ENCODE data around the gene SLC1A3. TPM values are rescaled to one million over a fixed set of nuclear protein-coding genes. Genes with fewer than 3 reads are reported as not detected.

SLC1A3 gene
- total RNA-seq, 1 donor from 2014 or later: 0.25 TPM

DNA sequence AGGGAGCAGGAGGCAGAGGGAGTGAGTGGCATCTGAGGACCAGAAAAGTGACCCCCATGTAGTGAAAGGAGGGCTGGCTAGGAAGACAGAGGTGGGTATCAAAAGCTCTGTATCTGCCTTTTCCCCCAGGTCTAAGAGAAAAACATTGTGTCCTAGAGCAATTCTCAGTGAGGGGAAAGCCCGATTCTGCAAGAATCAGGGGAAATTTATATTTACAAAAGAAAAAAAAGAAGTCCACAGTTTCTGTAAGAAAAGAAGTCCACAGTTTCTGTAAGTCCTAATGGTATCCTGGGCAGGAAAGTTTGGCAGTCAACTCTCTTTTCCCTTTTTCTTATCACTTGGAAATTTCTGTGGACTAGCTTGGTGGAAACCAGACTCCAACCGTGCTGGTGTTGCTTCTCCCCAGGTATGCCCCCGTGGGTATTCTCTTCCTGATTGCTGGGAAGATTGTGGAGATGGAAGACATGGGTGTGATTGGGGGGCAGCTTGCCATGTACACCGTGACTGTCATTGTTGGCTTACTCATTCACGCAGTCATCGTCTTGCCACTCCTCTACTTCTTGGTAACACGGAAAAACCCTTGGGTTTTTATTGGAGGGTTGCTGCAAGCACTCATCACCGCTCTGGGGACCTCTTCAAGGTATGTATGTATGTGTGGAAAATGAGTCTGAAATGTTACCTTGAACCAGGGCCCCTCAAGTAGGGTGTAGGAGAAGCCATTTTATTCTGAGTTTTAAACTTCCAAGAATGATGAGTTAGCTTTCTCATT lies 73.0 kb downstream of the SLC1A3 start:
- no peak for DNase-seq (ENCODE audit: low read depth)
- H3K4me3 ChIP-seq (ENCODE audit: low read depth, low read length): no peak overlapping the region
- TF ChIP-seq, protein P1, sequence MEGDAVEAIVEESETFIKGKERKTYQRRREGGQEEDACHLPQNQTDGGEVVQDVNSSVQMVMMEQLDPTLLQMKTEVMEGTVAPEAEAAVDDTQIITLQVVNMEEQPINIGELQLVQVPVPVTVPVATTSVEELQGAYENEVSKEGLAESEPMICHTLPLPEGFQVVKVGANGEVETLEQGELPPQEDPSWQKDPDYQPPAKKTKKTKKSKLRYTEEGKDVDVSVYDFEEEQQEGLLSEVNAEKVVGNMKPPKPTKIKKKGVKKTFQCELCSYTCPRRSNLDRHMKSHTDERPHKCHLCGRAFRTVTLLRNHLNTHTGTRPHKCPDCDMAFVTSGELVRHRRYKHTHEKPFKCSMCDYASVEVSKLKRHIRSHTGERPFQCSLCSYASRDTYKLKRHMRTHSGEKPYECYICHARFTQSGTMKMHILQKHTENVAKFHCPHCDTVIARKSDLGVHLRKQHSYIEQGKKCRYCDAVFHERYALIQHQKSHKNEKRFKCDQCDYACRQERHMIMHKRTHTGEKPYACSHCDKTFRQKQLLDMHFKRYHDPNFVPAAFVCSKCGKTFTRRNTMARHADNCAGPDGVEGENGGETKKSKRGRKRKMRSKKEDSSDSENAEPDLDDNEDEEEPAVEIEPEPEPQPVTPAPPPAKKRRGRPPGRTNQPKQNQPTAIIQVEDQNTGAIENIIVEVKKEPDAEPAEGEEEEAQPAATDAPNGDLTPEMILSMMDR (IDR thresholded peaks at IDR 0.05; ENCODE audit: insufficient read depth, low read length, poor library complexity, severe bottlenecking): no peak
- no peaks in the 10 kb centered on the region for H3K36me3 ChIP-seq (ENCODE audit: control insufficient read depth, insufficient read depth, low read length)
- H3K27me3 ChIP-seq (ENCODE audit: control insufficient read depth, insufficient read depth, low read length): no peaks in the 10 kb centered on the region

DNA sequence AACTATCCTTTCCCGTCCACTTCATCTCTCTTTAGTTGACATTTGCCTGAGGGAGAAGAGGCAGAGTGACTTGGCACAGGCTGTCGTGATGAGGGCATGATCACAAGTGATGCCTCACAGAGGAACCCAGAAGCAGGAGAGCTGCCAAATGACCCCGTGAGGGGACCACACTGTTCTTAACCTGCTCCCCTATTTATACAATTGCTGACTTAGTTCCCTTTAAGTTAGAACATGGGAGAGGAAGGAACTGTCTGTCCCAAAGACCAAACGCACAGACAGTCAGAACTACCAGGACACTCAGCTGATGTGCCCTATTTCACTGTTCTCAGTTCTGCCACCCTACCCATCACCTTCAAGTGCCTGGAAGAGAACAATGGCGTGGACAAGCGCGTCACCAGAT lies 73.7 kb downstream of the SLC1A3 start:
- DNase-seq (ENCODE audit: low read depth): no peak
- Histone ChIP-seq H3K36me3 (ENCODE audit: control insufficient read depth, insufficient read depth, low read length) (no peaks in the 10 kb centered on the region), H3K4me3 (ENCODE audit: low read depth, low read length) (no peak overlapping the region), H3K27me3 (ENCODE audit: control insufficient read depth, insufficient read depth, low read length) (no peaks in the 10 kb centered on the region)
- TF ChIP-seq, protein P1 (IDR thresholded peaks at IDR 0.05; ENCODE audit: insufficient read depth, low read length, poor library complexity, severe bottlenecking): no peak

DNA sequence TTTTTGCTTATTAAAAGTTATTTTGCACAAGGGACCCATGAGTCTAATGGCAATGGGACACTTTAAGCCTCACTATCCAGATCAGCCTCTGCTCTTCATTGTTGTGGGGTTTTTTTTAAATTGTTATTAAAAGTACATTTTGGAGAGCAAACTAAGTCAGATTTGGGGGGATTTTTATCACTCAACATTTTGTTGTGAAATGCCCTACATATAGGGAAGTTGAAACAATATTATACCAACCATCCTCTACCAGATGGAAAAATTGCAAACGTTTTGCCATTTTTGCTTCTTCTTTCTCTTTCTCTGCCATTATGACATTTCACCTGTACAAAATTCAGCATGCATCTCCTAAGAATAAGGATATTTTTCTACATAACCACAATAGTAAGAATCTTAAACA lies 75.3 kb downstream of the SLC1A3 start:
- TF ChIP-seq, protein P1 (IDR thresholded peaks at IDR 0.05; ENCODE audit: insufficient read depth, low read length, poor library complexity, severe bottlenecking): no peak
- Histone ChIP-seq H3K4me3 (ENCODE audit: low read depth, low read length) (no peak overlapping the region), H3K27me3 (ENCODE audit: control insufficient read depth, insufficient read depth, low read length) (no peaks in the 10 kb centered on the region), H3K36me3 (ENCODE audit: control insufficient read depth, insufficient read depth, low read length) (no peaks in the 10 kb centered on the region)
- no peak for DNase-seq (ENCODE audit: low read depth)

DNA sequence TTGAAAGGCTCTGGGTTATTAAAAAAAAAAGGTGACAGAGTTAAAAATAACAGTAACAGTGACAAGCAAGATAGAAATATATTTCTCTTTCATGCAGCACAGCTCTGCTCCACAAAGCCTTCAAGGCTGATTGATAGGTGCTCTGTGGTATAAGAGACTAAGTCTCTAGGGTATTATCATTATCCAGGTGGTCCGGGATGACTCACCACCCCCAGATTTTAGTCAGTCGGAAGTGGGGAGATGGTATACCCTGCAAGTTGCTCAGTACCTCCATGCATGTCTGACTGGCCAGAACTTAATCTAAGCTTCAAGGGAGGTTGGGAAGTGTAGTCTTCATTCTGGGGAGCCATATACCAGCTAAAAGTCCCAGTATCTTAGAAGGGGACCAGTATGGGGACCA lies 76.1 kb downstream of the SLC1A3 start:
- no peaks in the 10 kb centered on the region for H3K36me3 ChIP-seq (ENCODE audit: control insufficient read depth, insufficient read depth, low read length)
- no peak overlapping the region for H3K4me3 ChIP-seq (ENCODE audit: low read depth, low read length)
- no peak for DNase-seq (ENCODE audit: low read depth)
- no peaks in the 10 kb centered on the region for H3K27me3 ChIP-seq (ENCODE audit: control insufficient read depth, insufficient read depth, low read length)
- TF ChIP-seq, protein P1 (IDR thresholded peaks at IDR 0.05; ENCODE audit: insufficient read depth, low read length, poor library complexity, severe bottlenecking): no peak

DNA sequence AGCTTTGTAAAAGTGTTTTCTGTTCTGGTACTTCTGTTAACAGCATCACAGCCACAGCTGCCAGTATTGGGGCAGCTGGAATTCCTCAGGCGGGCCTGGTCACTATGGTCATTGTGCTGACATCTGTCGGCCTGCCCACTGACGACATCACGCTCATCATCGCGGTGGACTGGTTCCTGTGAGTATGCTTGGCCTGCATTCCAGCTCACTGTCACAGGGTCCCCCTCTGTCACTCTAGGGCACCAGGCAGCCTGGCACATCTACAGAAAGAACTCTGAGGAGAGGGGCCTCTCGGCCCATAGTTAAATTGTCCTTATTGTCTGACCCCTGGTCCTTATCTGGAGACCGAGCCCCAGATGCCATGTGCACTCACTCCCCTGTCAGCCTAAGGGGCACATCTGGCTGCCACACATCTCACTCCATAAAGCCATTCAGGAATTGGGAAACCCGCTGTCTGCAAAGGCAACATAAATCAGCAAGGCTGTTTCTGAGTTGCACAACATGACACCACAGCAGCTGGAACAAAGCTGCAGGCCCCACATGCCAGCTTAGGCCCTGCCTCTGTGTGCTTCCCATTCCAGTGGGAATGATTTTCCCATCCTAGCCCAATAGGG lies 77.5 kb downstream of the SLC1A3 start:
- no peak overlapping the region for H3K4me3 ChIP-seq (ENCODE audit: low read depth, low read length)
- no peaks in the 10 kb centered on the region for H3K27me3 ChIP-seq (ENCODE audit: control insufficient read depth, insufficient read depth, low read length)
- DNase-seq (ENCODE audit: low read depth): no peak
- H3K36me3 ChIP-seq (ENCODE audit: control insufficient read depth, insufficient read depth, low read length): no peaks in the 10 kb centered on the region
- TF ChIP-seq, protein P1 (IDR thresholded peaks at IDR 0.05; ENCODE audit: insufficient read depth, low read length, poor library complexity, severe bottlenecking): no peak

Measured in kidney epithelial cell (primary cell).